ENCODE measurements around the gene ZNF708.
"Not testable (repeated sequence)": the region's sequence is repeated elsewhere in the genome, so short reads cannot be mapped to it uniquely, and the experiment has no call there.

DNA sequence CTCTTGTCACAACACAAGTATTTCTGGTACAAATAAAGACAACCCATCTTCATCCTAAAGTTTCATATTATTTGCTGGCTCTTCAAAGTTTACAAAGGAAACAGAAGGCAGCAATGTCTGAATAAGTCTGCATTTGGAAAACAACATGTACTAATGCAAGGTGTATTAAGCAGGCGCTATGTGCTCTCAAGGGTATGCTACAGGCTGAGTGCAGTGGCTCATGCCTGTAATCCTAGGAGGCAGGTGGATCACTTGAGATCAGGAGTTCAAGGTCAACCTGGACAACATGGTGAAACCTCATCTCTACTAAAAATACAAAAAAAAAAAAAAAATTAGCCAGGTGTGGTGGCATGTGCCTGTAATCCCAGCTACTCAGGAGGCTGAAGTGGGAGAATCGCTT is 16.4 kb downstream of the ZNF708 start:
- not testable (repeated sequence) for TF ChIP-seq TAF1 (IDR thresholded peaks at IDR 0.05; ENCODE audit: borderline replicate concordance, low read depth, low read length); POLR2AphosphoS5 (IDR thresholded peaks at IDR 0.05; ENCODE audit: low read depth, low read length); POLR2A (IDR thresholded peaks at IDR 0.05; ENCODE audit: low read depth, low read length)
